Endothelial cell of umbilical vein (primary cell): Measurements from ENCODE around the gene EIF2B4. TPM values are rescaled to one million over a fixed set of nuclear protein-coding genes. Genes with fewer than 3 reads are reported as not detected.
A peak's percentile ranks its signal among the peaks of the same experiment; 100 is the strongest.

ENCODE experiments used
- BruUV-seq: library from RNA; stranded (reverse); fragments of 400-500 nt; replicated peaks from 2 replicates; lab custom pipeline; 2021; lab: Mats Ljungman, UMichigan
- CTCF ChIA-PET: fragments of 300-600, 350-600 bp; sonication (Branson Sonifier 250); formaldehyde crosslinking; loops from one replicate; lab custom pipeline; 2021; ENCODE audit warnings: antibody characterized with exemption, inconsistent platforms; lab: Charles Lee
- POLR2A ChIA-PET: fragments of 300-600, 350-600 bp; sonication (Branson Sonifier 250); formaldehyde crosslinking; loops from one replicate; lab custom pipeline; 2021; ENCODE audit warnings: antibody characterized with exemption, inconsistent platforms; lab: Charles Lee
- DNase-seq: peaks from one replicate; pipeline ENCODE4 v3.0.0-alpha.2; 2011; ENCODE audit warnings: low read depth, low spot score
- FAIRE-seq: peaks from 2 replicates; lab custom pipeline; 2011; peaks lifted over from hg19 to GRCh38; lab: Jason Lieb, UNC
- H2AFZ ChIP-seq: 2 replicates; pipeline ENCODE4 v1.6.0; 2012; ENCODE audit warnings: low read depth, low read length, control low read depth, inconsistent platforms
- H3K27ac ChIP-seq: 2 replicates; pipeline ENCODE4 v1.5.1; 2011; ENCODE audit warnings: low read depth, mild to moderate bottlenecking, control low read depth, low read length, moderate library complexity; ENCODE audit not compliant: insufficient read depth
- H3K27me3 ChIP-seq, 2 experiments: 2 replicates each; pipeline versions ENCODE4 v1.6.0 to v1.6.1; 2011; ENCODE audit warnings: low read length in 2 of 2, mixed read lengths in 1 of 2; ENCODE audit not compliant: control insufficient read depth in 2 of 2, insufficient read depth in 2 of 2
- H3K36me3 ChIP-seq, 2 experiments: 2 replicates in 1 of 2; 3 replicates in 1 of 2; pipeline ENCODE4 v1.5.1; 2011; ENCODE audit warnings: low read length in 2 of 2, mild to moderate bottlenecking in 1 of 2, moderate library complexity in 1 of 2; ENCODE audit not compliant: control insufficient read depth in 2 of 2, insufficient read depth in 2 of 2; ENCODE audit errors: extremely low read depth in 1 of 2
- H3K4me1 ChIP-seq: 3 replicates; pipeline ENCODE4 v1.5.1; 2011; ENCODE audit warnings: mild to moderate bottlenecking, low read length; ENCODE audit not compliant: control insufficient read depth, insufficient read depth; ENCODE audit errors: extremely low read depth
- H3K4me2 ChIP-seq: 2 replicates; pipeline ENCODE4 v1.6.1; 2011; ENCODE audit warnings: low read length, control low read depth, mixed read lengths; ENCODE audit not compliant: insufficient read depth
- H3K4me3 ChIP-seq, 3 experiments: fragments of 200-600 bp in 1 of 3; sonication (generic), shearing (Covaris generic) in 1 of 3; replicated peaks in 1 of 3; 2 replicates each; pipeline ENCODE4 v1.5.1; 2011 to 2016; ENCODE audit warnings: control low read depth in 3 of 3, low read length in 3 of 3, mild to moderate bottlenecking in 2 of 3, inconsistent platforms in 1 of 3, low read depth in 1 of 3, moderate library complexity in 1 of 3; ENCODE audit not compliant: insufficient read depth in 1 of 3
- H3K79me2 ChIP-seq: 2 replicates; pipeline ENCODE4 v1.6.0; 2012; ENCODE audit warnings: low read length, inconsistent platforms; ENCODE audit not compliant: control insufficient read depth, insufficient read depth
- H3K9ac ChIP-seq: replicated peaks from 2 replicates; pipeline ENCODE3; 2011; ENCODE audit warnings: low read length, control low read depth; ENCODE audit not compliant: insufficient read depth; ENCODE audit errors: extremely low read depth
- H3K9me1 ChIP-seq: replicated peaks from 3 replicates; pipeline ENCODE4 v1.6.0; 2011; ENCODE audit warnings: mild to moderate bottlenecking, low read length; ENCODE audit not compliant: control insufficient read depth, insufficient read depth; ENCODE audit errors: extremely low read depth
- H3K9me3 ChIP-seq: replicated peaks from 2 replicates; pipeline ENCODE4 v1.5.1; 2012; ENCODE audit warnings: low read length, inconsistent platforms; ENCODE audit not compliant: control insufficient read depth, insufficient read depth
- H4K20me1 ChIP-seq: replicated peaks from 2 replicates; pipeline ENCODE3; 2011; ENCODE audit warnings: mild to moderate bottlenecking, low read length; ENCODE audit not compliant: control insufficient read depth, insufficient read depth; ENCODE audit errors: extremely low read depth
- EZH2 ChIP-seq: IDR thresholded peaks from 2 replicates; pipeline ENCODE4 v1.6.1; 2012; ENCODE audit warnings: borderline replicate concordance, low read depth, mild to moderate bottlenecking, moderate library complexity, low read length, inconsistent platforms; ENCODE audit not compliant: severe bottlenecking
- FOS ChIP-seq: IDR thresholded peaks from 2 replicates; pipeline ENCODE4 v1.6.1; 2011; ENCODE audit warnings: mild to moderate bottlenecking, low read length, moderate library complexity, borderline replicate concordance; ENCODE audit not compliant: insufficient read depth
- GATA2 ChIP-seq: IDR thresholded peaks from 2 replicates; pipeline ENCODE4 v1.7.0; 2011; ENCODE audit warnings: low read depth, mild to moderate bottlenecking, moderate library complexity, mixed read lengths, low read length; ENCODE audit not compliant: insufficient read length, insufficient read depth
- JUN ChIP-seq: IDR thresholded peaks from 2 replicates; pipeline ENCODE4 v1.6.1; 2011; ENCODE audit warnings: borderline replicate concordance, low read depth; ENCODE audit not compliant: insufficient read length, insufficient read depth
- MAX ChIP-seq: IDR thresholded peaks from 2 replicates; pipeline ENCODE4 v1.6.1; 2011; ENCODE audit not compliant: insufficient read depth, insufficient read length
- MYC ChIP-seq: IDR thresholded peaks from one replicate; pipeline ENCODE4 v1.6.1; 2011; ENCODE audit warnings: mild to moderate bottlenecking, low read depth, low read length
- POLR2A ChIP-seq: IDR thresholded peaks from 2 replicates; pipeline ENCODE4 v1.6.1; 2012; ENCODE audit warnings: low read depth, mild to moderate bottlenecking, control low read depth, low read length
- POLR2AphosphoS5 ChIP-seq: IDR thresholded peaks from 2 replicates; pipeline ENCODE4 v1.6.1; 2012; ENCODE audit warnings: low read depth, mild to moderate bottlenecking, control low read depth, low read length, moderate library complexity; ENCODE audit not compliant: insufficient read depth
- dilution Hi-C: fragments of 300-500 bp; cut with MboI; formaldehyde crosslinking; loops from one replicate; pipeline ENCODE4 v1.15.0; 2019; ENCODE audit warnings: low sequenced_read_pairs; ENCODE audit not compliant: extremely low pct_ligation_motif_present
- intact Hi-C: fragments of 100-400 bp; cut with micrococcal nuclease; formaldehyde crosslinking; loops from one replicate; pipeline ENCODE4 v1.10.0; 2022
- polyA plus RNA-seq, 4 experiments: library from polyadenylated mRNA; depleted of rRNA in 3 of 4; stranded (reverse) in 3 of 4; unstranded in 1 of 4; fragments of >200 nt; gene quantifications; 2 replicates each; pipeline versions ENCODE4 v1.2.1 to v1.2.3, GENCODE V29; 2011 to 2012; ENCODE audit warnings: missing spikeins in 1 of 4
- total RNA-seq: library from RNA; stranded (reverse); gene quantifications from 2 replicates; pipeline ENCODE4 v1.2.3, GENCODE V29; 2021
- TF ChIP-seq, protein P1 (sequence below), 2 donors: IDR thresholded peaks; 1 replicate in 1 of 2; 2 replicates in 1 of 2; pipeline ENCODE4 v1.5.1; 2011; ENCODE audit warnings: low read length in 2 of 2, mild to moderate bottlenecking in 2 of 2, moderate library complexity in 2 of 2, control low read depth in 1 of 2, inconsistent platforms in 1 of 2, low read depth in 1 of 2; ENCODE audit not compliant: insufficient read depth in 1 of 2; ENCODE audit errors: extremely low read depth in 1 of 2

Gene EIF2B4
- total and polyA plus RNA-seq, 2 donors (not counting 3 experiments of a cell fraction or from before 2014, with no cell fraction given) = 43.7 to 63.2 TPM

- H3K36me3 ChIP-seq = peaks cover 13 to 41% of the 10 kb centered on the region in 2 experiments
Observed at GRCh38 chr2:27370816-27371620, 880 bp upstream of the EIF2B4 start.

DNA sequence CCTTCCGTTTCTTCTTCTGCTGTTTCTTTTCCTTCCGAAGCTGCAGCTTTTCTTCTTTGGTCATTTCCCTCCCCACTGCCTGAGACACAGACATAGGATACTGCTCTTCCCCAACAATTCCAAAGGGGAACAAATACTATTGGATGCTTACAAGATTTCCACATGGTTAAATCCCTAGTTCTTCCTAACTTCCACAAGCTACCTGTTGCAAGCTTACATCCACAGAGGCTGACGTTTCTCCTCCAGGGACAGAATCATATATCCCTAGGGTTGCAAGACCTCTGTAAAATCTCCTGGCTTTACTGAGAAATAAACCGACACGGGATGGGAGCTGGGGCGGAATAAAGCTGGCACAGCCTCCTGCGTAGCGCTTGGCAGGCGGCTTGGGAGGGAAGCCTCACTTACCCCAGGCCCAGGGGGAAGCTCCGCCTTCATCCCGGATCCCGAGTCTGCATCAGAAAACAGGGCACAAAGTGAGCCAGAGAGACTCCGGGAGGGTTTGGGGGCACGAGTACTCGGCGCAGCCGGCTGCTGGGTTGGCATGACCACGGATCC lies 590 bp downstream of the EIF2B4 start:
- peak overlapping the region; percentile 53 to 75 (median 70) for H3K4me3 ChIP-seq
- H3K27ac ChIP-seq = peak overlapping the region; percentile 9
- no peaks in the 10 kb centered on the region for H4K20me1 ChIP-seq
- ChIA-PET CTCF (interaction anchor here (0.6 to 1.4 kb wide), 11 partner anchors 9 to 314 kb away, joined by 3 to 8 read pairs (median 4); partner anchors contain the start of genes CAD, GTF3C2 and ZNF513), POLR2A (interaction anchor here (0.5 to 1.7 kb wide), 3 partner anchors 12 to 1941 kb away, joined by 4 to 7 read pairs (median 6); partner anchors contain the start of gene GTF3C2)
- H3K36me3 ChIP-seq = peaks cover 10 to 29% of the 10 kb centered on the region in 2 experiments
- dilution Hi-C loops = no loop called here
- TF ChIP-seq JUN = no peak
- no peak for TF ChIP-seq MYC
- no peak for TF ChIP-seq MAX
- TF ChIP-seq POLR2AphosphoS5 = no peak
- no peak for TF ChIP-seq POLR2A
- no peak for TF ChIP-seq GATA2
- no peak for TF ChIP-seq EZH2
- TF ChIP-seq, protein P1, sequence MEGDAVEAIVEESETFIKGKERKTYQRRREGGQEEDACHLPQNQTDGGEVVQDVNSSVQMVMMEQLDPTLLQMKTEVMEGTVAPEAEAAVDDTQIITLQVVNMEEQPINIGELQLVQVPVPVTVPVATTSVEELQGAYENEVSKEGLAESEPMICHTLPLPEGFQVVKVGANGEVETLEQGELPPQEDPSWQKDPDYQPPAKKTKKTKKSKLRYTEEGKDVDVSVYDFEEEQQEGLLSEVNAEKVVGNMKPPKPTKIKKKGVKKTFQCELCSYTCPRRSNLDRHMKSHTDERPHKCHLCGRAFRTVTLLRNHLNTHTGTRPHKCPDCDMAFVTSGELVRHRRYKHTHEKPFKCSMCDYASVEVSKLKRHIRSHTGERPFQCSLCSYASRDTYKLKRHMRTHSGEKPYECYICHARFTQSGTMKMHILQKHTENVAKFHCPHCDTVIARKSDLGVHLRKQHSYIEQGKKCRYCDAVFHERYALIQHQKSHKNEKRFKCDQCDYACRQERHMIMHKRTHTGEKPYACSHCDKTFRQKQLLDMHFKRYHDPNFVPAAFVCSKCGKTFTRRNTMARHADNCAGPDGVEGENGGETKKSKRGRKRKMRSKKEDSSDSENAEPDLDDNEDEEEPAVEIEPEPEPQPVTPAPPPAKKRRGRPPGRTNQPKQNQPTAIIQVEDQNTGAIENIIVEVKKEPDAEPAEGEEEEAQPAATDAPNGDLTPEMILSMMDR (IDR thresholded peaks at IDR 0.05; ENCODE audit: extremely low read depth in 1 of 2, insufficient read depth in 1 of 2, low read depth in 1 of 2, low read length in 2 of 2) = no peak
- TF ChIP-seq FOS = no peak
- DNase-seq (no peak), FAIRE-seq (peak; percentile 44)
- no peaks in the 10 kb centered on the region for H3K27me3 ChIP-seq
- H3K9me1 ChIP-seq = no peaks in the 10 kb centered on the region
- H3K9me3 ChIP-seq = no peaks in the 10 kb centered on the region
- BruUV-seq = TSS peak; percentile 56
- H2AFZ ChIP-seq = peak overlapping the region; percentile 76
- H3K9ac ChIP-seq = peak overlapping the region; percentile 69
- H3K4me2 ChIP-seq = peak overlapping the region; percentile 89
- intact Hi-C loops = loop anchor here (1.0 to 5.0 kb wide), 6 partner anchors 11 to 157 kb away; partner anchors contain the start of genes ATRAID, GTF3C2, IFT172 and MPV17
- H3K79me2 ChIP-seq = peaks cover 30% of the 10 kb centered on the region
- H3K4me1 ChIP-seq = peaks cover 14% of the 10 kb centered on the region

More at GRCh38 chr2:27370816-27371620, 880 bp upstream of the EIF2B4 start:
- ChIA-PET CTCF (interaction anchor here (0.7 to 1.4 kb wide), 2 partner anchors 9 to 20 kb away, joined by 3 to 4 read pairs; partner anchors contain the start of gene ZNF513), POLR2A (no interaction called here)
- dilution Hi-C loops = no loop called here
- intact Hi-C loops = loop anchor here (1.0 to 5.0 kb wide), 6 partner anchors 9 to 159 kb away; partner anchors contain the start of genes ATRAID, GTF3C2, IFT172 and MPV17
- Histone ChIP-seq H3K9me1 (no peaks in the 10 kb centered on the region), H3K27me3 (no peaks in the 10 kb centered on the region), H3K4me2 (peak overlapping the region; percentile 92), H3K9me3 (no peaks in the 10 kb centered on the region), H3K4me3 (peak overlapping the region; percentile 65 to 86 (median 78)), H3K27ac (peak overlapping the region; percentile 50), H2AFZ (peak overlapping the region; percentile 49), H3K4me1 (peaks cover 14% of the 10 kb centered on the region), H3K9ac (peak overlapping the region; percentile 90), H4K20me1 (no peaks in the 10 kb centered on the region), H3K79me2 (peaks cover 30% of the 10 kb centered on the region)
- peak; percentile 46 for DNase-seq
- FAIRE-seq = no peak
- no TSS peak for BruUV-seq
- TF ChIP-seq POLR2A (peak; percentile 39), FOS (no peak)
